ENCODE measurements around the gene DIAPH3. TPM values are rescaled to one million over a fixed set of nuclear protein-coding genes. Genes with fewer than 3 reads are reported as not detected.

Gene DIAPH3
- total and polyA plus RNA-seq, 10 donors: 0.07 to 4.1 (median 1.4) TPM

DNA sequence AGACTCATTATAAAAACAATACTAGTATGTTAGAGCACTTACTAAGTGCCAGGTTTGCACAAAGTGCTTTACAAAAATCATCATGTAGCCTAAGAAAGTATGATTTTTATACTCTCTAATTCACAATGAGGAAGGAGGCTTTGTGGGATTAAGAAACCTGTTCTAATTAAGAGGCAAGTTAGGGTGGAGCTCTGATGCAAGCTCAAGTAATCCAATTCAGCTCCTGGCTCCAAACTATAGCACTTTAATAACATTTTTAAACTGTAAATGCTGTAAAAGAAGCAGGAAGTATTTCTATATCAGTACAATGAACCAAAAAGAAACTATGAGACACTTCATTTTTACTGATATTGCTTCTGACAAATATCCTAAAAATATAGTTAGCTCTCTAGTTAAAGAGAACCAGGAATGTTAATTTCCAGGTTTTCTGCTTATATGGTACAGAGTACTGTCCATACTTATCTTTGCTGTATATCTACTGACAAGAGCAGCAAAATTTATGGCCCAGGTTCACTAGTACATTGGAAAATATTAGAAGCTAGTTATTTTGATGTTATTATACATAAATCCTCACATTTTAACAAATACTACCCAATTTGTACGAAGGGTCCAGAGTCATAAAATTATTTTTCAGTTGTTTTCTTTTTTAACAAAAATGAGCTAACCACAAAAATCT is 482.0 kb downstream of the DIAPH3 start:
- no peak overlapping the region for H3K27ac ChIP-seq
- no peaks in the 10 kb centered on the region for H3K27me3 ChIP-seq (replicated peaks in 1 of 7)
- WGBS, 5 donors: 88 to 98% (median 94%) methylated on average over 1 of the region's 1 CpG
- no peaks in the 10 kb centered on the region for H3K36me3 ChIP-seq
- TF ChIP-seq, protein P1, sequence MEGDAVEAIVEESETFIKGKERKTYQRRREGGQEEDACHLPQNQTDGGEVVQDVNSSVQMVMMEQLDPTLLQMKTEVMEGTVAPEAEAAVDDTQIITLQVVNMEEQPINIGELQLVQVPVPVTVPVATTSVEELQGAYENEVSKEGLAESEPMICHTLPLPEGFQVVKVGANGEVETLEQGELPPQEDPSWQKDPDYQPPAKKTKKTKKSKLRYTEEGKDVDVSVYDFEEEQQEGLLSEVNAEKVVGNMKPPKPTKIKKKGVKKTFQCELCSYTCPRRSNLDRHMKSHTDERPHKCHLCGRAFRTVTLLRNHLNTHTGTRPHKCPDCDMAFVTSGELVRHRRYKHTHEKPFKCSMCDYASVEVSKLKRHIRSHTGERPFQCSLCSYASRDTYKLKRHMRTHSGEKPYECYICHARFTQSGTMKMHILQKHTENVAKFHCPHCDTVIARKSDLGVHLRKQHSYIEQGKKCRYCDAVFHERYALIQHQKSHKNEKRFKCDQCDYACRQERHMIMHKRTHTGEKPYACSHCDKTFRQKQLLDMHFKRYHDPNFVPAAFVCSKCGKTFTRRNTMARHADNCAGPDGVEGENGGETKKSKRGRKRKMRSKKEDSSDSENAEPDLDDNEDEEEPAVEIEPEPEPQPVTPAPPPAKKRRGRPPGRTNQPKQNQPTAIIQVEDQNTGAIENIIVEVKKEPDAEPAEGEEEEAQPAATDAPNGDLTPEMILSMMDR (IDR thresholded peaks at IDR 0.05 in 8 of 11, conservative IDR thresholded peaks at IDR 0.05 in 3 of 11): no peak
- no peak for TF ChIP-seq POLR2AphosphoS5 (IDR thresholded peaks at IDR 0.05)
- no peak for TF ChIP-seq POLR2A (IDR thresholded peaks at IDR 0.05)
- intact Hi-C loops (cut with DNase I; ENCODE audit: low total_unique reads): loop anchor here (10.0 kb wide), 1 partner anchor 753 kb away; no protein-coding TSS in a partner anchor
- H3K4me1 ChIP-seq: peaks cover 0 to 10% (median 0%) of the 10 kb centered on the region in 6 donors
- no peaks in the 10 kb centered on the region for H3K9me3 ChIP-seq
- H3K4me3 ChIP-seq: no peak overlapping the region
- no peak for DNase-seq

DNA sequence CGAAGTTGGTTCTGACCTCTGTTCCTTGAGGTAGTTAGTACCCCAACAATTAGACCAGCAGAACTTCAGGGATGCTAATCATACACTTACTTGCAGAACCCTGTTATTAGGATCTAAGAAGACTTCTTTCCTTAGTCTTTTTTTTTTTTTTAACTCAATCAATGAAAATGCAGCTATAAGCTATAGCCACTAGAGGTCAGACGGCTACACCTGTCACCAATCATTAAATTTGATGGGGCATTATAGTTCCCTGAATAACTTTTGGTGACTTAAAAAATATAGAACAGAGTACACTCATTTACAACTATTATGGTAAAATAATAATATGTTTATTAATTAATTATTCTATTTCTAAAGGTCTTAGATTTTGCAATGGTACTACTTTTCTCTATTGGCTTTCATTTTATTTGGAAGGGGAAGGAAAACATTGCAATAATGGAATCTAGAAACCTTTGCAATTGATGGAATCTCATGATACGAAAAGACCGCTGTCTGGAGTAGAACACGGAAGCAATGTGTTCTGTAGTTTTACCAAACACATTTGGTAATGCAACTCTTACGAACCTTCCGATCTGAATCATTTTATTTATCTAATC is 483.2 kb downstream of the DIAPH3 start:
- H3K9me3 ChIP-seq: no peaks in the 10 kb centered on the region
- no peaks in the 10 kb centered on the region for H3K36me3 ChIP-seq
- intact Hi-C loops (cut with DNase I; ENCODE audit: low total_unique reads): loop anchor here (10.0 kb wide), 1 partner anchor 754 kb away; no protein-coding TSS in a partner anchor
- H3K27me3 ChIP-seq (replicated peaks in 1 of 7): no peaks in the 10 kb centered on the region
- H3K27ac ChIP-seq: no peak overlapping the region
- DNase-seq: no peak
- WGBS, 5 donors: 62 to 84% (median 71%) methylated on average over 7 of the region's 7 CpGs
- peaks cover 0 to 10% (median 0%) of the 10 kb centered on the region in 6 donors for H3K4me1 ChIP-seq
- no peak overlapping the region for H3K4me3 ChIP-seq
- TF ChIP-seq POLR2AphosphoS5 (IDR thresholded peaks at IDR 0.05): no peak
- no peak for TF ChIP-seq POLR2A (IDR thresholded peaks at IDR 0.05)
- TF ChIP-seq, protein P1 (IDR thresholded peaks at IDR 0.05 in 8 of 11, conservative IDR thresholded peaks at IDR 0.05 in 3 of 11): peak in 8 of 11 experiments; percentile 12 to 55 (median 48)

DNA sequence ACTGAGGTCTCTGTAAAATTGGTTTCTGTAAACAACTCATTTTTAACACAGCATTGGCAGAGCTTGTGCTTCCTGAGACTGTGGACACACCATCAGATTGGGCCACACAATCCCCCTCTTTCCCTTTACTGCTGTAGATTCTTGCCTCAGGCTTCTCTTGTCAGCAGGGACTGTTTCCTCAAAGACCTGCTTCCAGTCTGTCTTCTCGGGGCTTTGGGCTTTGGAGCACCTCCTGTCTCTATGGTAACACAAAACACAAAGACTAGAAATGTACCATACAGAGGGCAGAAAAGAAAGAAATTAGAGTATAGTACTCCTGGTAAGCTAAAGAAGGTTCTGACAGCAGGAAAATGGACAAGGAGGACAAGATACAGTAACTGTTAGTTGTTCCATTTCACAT is 484.5 kb downstream of the DIAPH3 start:
- Histone ChIP-seq H3K36me3 (no peaks in the 10 kb centered on the region), H3K4me3 (no peak overlapping the region), H3K27me3 (replicated peaks in 1 of 7) (no peaks in the 10 kb centered on the region), H3K27ac (no peak overlapping the region), H3K9me3 (no peaks in the 10 kb centered on the region), H3K4me1 (peaks cover 0 to 10% (median 0%) of the 10 kb centered on the region in 6 donors)
- DNase-seq: no peak
- intact Hi-C loops (cut with DNase I; ENCODE audit: low total_unique reads): no loop called here
- TF ChIP-seq POLR2A (IDR thresholded peaks at IDR 0.05) (no peak), POLR2AphosphoS5 (IDR thresholded peaks at IDR 0.05) (no peak)
- TF ChIP-seq, protein P1 (IDR thresholded peaks at IDR 0.05 in 8 of 11, conservative IDR thresholded peaks at IDR 0.05 in 3 of 11): no peak
- 53 to 75% (median 63%) methylated on average over 1 of the region's 1 CpG for WGBS, 5 donors

Data from spleen (tissue), 11 donors.